ENCODE results near the gene MRPL23.

Gene MRPL23

DNA sequence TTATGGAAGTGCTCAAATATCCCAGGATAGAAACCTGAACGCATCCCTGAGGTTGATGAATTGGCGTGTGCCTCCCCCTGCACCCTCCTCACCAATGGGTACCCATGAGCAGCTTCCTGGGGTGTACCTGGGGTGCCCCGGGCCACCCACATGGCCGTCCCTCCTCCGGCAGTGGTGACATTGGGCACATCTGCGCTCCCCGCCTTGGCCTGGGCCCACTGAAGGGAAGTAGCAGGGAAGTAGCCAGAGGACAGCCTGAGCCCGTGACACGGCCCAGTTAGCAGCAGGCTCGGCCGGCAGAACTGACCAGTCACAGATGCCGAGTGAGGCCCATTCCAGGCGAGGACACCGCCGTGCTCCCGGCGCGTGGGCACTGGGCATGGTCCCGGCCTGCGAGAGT, 16.7 kb downstream of the MRPL23 start:
- no peak for TF ChIP-seq FOXP2 (optimal IDR thresholded peaks at IDR 0.05; ENCODE audit: borderline replicate concordance, extremely low read depth, extremely low read length, insufficient read depth)
- TF ChIP-seq POLR2AphosphoS5 (IDR thresholded peaks at IDR 0.05; ENCODE audit: low read depth, low read length): no peak
- no peak for TF ChIP-seq SIN3A (IDR thresholded peaks at IDR 0.05; ENCODE audit: borderline replicate concordance, insufficient read depth, low read length)
- TF ChIP-seq REST (IDR thresholded peaks at IDR 0.05; ENCODE audit: insufficient read depth in 1 of 2, low read depth in 2 of 2, low read length in 2 of 2): no peak

- no peak for TF ChIP-seq REST (IDR thresholded peaks at IDR 0.05; ENCODE audit: insufficient read depth in 1 of 2, low read depth in 2 of 2, low read length in 2 of 2)
- TF ChIP-seq FOXP2 (optimal IDR thresholded peaks at IDR 0.05; ENCODE audit: borderline replicate concordance, extremely low read depth, extremely low read length, insufficient read depth): no peak
- TF ChIP-seq SIN3A (IDR thresholded peaks at IDR 0.05; ENCODE audit: borderline replicate concordance, insufficient read depth, low read length): no peak
- no peak for TF ChIP-seq POLR2AphosphoS5 (IDR thresholded peaks at IDR 0.05; ENCODE audit: low read depth, low read length)
- TF ChIP-seq TAF1 (IDR thresholded peaks at IDR 0.05; ENCODE audit: borderline replicate concordance, insufficient read depth, low read length): no peak
Observed at GRCh38 chr11:1964348-1964747, 17.2 kb downstream of the MRPL23 start.

DNA sequence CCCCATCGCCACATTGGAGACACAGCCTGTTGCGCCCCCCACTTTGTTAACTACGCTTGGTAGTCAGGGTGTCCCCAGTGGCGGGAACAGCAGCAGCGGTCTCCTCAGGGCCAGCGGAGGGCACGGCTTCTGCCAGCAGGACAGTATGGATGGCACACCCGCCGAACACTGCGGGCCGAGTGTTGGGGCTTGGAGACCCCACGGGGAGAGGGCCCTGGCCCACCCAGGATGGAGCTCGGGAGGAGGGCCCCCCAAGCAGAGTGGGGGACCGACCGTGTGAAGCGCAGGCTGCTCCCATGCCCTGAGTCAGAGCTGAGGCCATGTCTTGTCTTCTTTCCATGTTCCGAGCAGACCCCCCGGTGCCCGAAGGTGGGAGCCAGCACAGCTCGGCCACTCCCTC, 17.8 kb downstream of the MRPL23 start:
- TF ChIP-seq SIN3A (IDR thresholded peaks at IDR 0.05; ENCODE audit: borderline replicate concordance, insufficient read depth, low read length) (no peak), POLR2AphosphoS5 (IDR thresholded peaks at IDR 0.05; ENCODE audit: low read depth, low read length) (no peak), TAF1 (IDR thresholded peaks at IDR 0.05; ENCODE audit: borderline replicate concordance, insufficient read depth, low read length) (no peak), REST (IDR thresholded peaks at IDR 0.05; ENCODE audit: insufficient read depth in 1 of 2, low read depth in 2 of 2, low read length in 2 of 2) (no peak), FOXP2 (optimal IDR thresholded peaks at IDR 0.05; ENCODE audit: borderline replicate concordance, extremely low read depth, extremely low read length, insufficient read depth) (no peak)

DNA sequence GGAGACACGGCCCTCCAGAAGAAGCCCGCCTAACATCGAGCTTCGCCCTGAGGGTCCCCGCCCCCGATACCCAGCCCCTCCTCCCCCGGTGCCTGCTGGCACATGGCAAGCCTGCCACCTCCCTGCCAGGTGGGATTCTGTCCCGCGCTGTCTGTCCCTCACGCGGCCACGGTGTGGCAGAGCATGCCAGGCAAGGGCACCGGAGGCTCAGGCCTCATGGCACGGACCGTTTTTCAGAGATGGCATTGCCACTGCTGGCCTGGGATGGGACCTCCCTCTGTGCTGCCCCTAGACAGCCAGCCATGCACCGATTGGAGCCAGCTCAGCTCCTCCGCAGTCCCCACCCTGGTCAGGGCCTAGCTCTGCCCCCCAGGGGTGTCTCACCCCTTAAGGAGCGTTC, 19.4 kb downstream of the MRPL23 start:
- TF ChIP-seq SIN3A (IDR thresholded peaks at IDR 0.05; ENCODE audit: borderline replicate concordance, insufficient read depth, low read length) (no peak), POLR2AphosphoS5 (IDR thresholded peaks at IDR 0.05; ENCODE audit: low read depth, low read length) (no peak), FOXP2 (optimal IDR thresholded peaks at IDR 0.05; ENCODE audit: borderline replicate concordance, extremely low read depth, extremely low read length, insufficient read depth) (no peak), REST (IDR thresholded peaks at IDR 0.05; ENCODE audit: insufficient read depth in 1 of 2, low read depth in 2 of 2, low read length in 2 of 2) (no peak)

GRCh38 chr11:1967641-1968225, 20.6 kb downstream of the MRPL23 start:
- no peak for TF ChIP-seq TAF1 (IDR thresholded peaks at IDR 0.05; ENCODE audit: borderline replicate concordance, insufficient read depth, low read length)
